Astrocyte of the spinal cord (primary cell): ENCODE data around the gene DYNC1I1.
A peak's percentile ranks its signal among the peaks of the same experiment; 100 is the strongest.

Experiments
- DNase-seq: peaks from one replicate; pipeline ENCODE4 v3.0.0; 2011; ENCODE audit warnings: low read depth, low spot score
- H3K4me3 ChIP-seq: 2 replicates; pipeline ENCODE4 v1.5.1; 2011; ENCODE audit warnings: low read depth, mild to moderate bottlenecking, low read length, moderate library complexity
- in situ Hi-C: cut with HindIII; loops from 2 replicates; pipeline ENCODE4 v1.10.0; 2017; ENCODE audit warnings: low sequenced_read_pairs
- TF ChIP-seq, protein P1 (sequence below): IDR thresholded peaks from 2 replicates; pipeline ENCODE4 v1.5.1; 2012; ENCODE audit warnings: low read depth, mild to moderate bottlenecking, low read length, inconsistent platforms

DYNC1I1 gene

DNA sequence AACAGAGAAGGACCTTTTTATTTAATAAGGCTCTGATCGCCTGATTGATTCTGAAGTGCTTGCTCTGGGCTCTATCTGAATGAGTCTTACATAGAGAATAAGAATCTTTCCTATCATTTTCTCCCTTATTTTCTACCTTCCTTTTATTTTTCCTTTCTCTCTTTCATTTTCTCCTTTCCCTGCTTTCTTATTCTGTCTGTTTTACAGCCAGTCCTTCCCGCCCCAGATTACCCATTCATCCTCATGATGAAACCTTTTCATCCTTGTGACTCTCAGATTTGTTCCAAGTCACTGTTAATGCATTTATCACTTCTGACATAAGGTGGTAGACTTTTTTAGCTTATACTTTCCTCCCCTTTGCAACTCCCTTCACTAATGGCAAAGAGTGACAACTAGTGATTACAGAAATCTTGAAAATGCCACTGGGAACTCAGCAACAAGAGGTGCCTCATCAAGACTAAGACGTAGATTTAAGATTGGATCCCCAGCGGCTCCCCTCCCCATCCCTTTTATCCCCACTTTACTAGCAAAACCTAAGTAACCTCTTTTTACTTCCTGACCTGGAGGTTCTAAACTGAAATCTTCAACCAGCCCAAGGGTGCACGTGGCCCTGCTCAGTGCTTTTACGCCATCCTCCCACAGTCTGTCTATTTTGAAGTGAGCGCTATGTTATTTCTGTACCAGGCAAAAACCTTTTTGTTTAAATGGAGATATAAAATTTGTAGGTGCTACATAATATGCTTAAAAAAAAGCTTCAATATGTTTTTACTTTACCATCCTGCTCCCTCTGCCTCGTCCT, 179.8 kb downstream of the DYNC1I1 start:
- DNase-seq = no peak
- TF ChIP-seq, protein P1, sequence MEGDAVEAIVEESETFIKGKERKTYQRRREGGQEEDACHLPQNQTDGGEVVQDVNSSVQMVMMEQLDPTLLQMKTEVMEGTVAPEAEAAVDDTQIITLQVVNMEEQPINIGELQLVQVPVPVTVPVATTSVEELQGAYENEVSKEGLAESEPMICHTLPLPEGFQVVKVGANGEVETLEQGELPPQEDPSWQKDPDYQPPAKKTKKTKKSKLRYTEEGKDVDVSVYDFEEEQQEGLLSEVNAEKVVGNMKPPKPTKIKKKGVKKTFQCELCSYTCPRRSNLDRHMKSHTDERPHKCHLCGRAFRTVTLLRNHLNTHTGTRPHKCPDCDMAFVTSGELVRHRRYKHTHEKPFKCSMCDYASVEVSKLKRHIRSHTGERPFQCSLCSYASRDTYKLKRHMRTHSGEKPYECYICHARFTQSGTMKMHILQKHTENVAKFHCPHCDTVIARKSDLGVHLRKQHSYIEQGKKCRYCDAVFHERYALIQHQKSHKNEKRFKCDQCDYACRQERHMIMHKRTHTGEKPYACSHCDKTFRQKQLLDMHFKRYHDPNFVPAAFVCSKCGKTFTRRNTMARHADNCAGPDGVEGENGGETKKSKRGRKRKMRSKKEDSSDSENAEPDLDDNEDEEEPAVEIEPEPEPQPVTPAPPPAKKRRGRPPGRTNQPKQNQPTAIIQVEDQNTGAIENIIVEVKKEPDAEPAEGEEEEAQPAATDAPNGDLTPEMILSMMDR = no peak
- H3K4me3 ChIP-seq = no peak overlapping the region
- in situ Hi-C loops = no loop called here

DNA sequence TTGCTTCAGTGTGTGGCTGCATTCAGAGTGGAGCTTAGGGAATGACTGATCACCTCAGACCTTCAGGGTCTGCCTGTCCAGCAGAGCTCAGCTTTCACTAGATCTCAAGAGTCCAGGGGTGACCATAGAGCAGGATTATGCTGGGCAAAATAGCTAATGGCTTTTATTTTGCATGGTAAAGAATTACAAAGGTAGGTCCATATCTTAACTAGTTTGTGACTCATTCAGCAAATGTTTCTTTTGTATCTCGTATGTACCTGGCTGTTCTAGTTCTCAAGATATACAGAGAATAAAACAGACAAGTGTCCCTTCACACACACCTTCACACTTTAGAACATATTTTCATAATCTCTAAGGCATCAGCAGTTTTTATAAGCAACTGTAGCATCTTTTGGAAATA, 180.5 kb downstream of the DYNC1I1 start:
- TF ChIP-seq, protein P1 = no peak
- H3K4me3 ChIP-seq = no peak overlapping the region
- no peak for DNase-seq
- in situ Hi-C loops = no loop called here

DNA sequence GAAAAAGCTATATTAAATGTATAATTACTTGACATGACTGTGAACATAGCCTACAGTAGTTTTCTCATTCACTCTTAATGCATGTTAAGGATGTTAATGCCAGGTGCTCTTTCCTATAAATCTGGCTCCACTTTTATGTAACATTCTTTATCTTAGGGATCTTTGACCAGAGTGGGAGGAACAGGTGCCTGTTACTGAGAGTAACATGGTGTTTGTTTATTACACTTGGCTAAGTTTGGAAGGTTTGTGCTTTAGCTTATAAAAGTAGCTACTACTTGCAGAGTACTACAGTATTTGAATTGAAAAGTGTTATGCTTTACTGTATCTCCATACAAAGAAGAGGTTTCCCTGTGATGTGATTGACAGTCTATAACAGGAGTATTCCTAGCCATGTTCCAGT, 183.4 kb downstream of the DYNC1I1 start:
- DNase-seq = no peak
- in situ Hi-C loops = no loop called here
- no peak overlapping the region for H3K4me3 ChIP-seq
- TF ChIP-seq, protein P1 = no peak

DNA sequence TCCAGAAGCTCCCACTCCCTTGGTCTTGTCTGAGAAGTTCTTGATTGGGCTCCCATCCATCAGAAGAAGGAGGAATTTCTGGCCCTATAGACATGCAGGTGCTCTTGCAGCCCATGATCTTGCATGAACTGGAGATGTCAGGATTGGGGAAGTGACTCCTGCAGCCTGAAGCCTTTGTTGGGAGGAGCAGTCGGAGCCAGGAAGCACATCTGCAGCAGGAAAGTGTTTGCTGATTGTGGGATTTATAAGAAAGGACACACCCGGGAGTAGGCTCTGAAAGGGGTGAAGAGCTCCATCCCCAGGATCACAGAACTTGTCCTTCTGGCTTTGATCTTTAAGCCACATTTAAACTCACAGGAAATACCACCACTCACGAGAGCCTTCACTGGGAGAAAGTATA, 185.2 kb downstream of the DYNC1I1 start:
- TF ChIP-seq, protein P1 = no peak
- H3K4me3 ChIP-seq = no peak overlapping the region
- in situ Hi-C loops = no loop called here
- DNase-seq = no peak

DNA sequence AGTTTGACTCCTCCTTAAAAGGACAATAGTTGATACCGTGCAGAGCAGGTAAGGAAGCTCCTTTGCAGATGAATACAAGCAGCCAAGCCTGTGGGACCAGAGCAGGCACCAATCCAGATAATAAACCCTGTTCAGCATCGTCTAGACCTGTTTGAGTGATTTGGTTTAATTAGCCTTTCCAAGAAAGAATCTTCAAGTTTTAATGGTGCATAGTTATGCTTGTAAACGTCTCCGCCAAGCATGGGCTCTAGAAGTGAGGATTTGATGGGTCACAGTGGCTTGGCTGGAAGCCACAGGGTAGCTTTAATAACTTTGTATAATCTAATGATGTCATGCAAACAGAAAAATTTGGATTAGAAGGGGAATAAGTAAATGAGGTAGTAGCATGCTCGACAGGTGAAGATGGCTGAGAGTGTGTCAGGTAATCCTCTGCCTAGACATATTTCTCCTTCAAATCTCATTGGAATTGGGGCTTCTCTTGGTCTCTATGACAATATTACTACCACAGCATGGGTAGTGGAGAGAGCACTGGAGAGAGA, 188.4 kb downstream of the DYNC1I1 start:
- no peak overlapping the region for H3K4me3 ChIP-seq
- DNase-seq = no peak
- in situ Hi-C loops = no loop called here
- TF ChIP-seq, protein P1 = no peak

DNA sequence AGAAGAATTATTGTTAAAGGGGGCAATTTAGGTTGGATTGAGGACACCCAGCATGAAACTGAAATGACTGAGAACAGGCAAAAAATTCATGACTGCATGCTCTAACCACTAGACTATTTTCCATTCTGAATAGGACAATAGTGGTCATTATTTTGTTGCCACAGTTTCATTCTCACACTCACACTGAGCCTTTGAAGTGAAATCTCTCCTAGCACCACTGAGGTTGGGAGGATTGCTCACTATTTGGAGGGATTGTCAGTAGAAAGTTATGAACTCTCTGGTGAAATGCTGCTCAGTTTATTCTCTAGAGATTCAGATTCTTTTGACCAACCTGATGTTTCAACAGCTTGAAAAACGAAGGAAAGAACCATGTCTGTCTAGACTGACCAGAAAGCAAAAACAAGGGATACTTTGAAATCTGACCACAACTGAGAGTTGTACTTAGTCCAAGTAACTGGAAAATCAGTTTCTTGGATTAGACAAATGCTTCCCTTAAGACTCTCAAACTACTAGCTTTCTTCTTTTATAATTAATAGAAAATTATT, 191.2 kb downstream of the DYNC1I1 start:
- no peak overlapping the region for H3K4me3 ChIP-seq
- in situ Hi-C loops = no loop called here
- TF ChIP-seq, protein P1 = no peak
- DNase-seq = peak; percentile 8
